SH-SY5Y (cell line): ENCODE data around the gene DAPP1.

Source experiments
- GATA2 ChIP-seq: IDR thresholded peaks from 2 replicates; pipeline ENCODE4 v1.6.1; 2011; ENCODE audit warnings: mild to moderate bottlenecking, low read depth, low read length
- GATA3 ChIP-seq: IDR thresholded peaks from 2 replicates; pipeline ENCODE4 v1.6.1; 2011; ENCODE audit warnings: low read depth, mild to moderate bottlenecking, low read length, moderate library complexity

GRCh38 chr4:99838927-99839326 lies 22.3 kb downstream of the DAPP1 start:
- TF ChIP-seq GATA3 (no peak), GATA2 (no peak)
